ENCODE results near the gene IRGC.
A peak's percentile ranks its signal among the peaks of the same experiment; 100 is the strongest.
"Not testable (repeated sequence)": the region's sequence is repeated elsewhere in the genome, so short reads cannot be mapped to it uniquely, and the experiment has no call there.

IRGC gene

DNA sequence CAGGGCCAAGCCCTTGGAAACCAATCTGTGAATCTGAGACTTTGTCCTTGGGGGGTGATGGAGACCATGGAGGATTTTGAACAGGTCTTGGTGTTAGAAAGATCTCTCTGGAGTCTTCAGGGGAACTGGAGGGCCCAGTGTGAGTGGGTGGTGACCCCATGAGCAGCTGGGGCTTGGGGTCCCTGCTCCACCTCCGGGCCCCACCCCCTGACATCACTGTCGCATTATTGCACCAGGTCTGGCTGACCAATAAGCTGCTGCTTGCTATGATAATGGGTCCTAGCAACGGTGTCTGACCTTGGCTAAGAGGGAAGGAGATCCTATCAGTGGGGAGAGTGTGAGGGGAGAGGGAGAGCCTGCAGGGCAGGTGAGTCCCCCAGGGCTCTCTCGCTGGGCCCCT is at the start of gene IRGC:
TSS of gene IRGC (plus strand) at position 301 of the 400 bp plus-strand sequence. CDS start 2,483 bp downstream, outside the sequence.
- DNase-seq (ENCODE audit: low spot score), result no peak

- no peak for DNase-seq (ENCODE audit: low spot score)
Observed at GRCh38 chr19:43667126-43667875, 48.6 kb upstream of the IRGC start.

- DNase-seq (ENCODE audit: low spot score), result no peak
Observed at GRCh38 chr19:43667876-43668405, 47.9 kb upstream of the IRGC start.

DNA sequence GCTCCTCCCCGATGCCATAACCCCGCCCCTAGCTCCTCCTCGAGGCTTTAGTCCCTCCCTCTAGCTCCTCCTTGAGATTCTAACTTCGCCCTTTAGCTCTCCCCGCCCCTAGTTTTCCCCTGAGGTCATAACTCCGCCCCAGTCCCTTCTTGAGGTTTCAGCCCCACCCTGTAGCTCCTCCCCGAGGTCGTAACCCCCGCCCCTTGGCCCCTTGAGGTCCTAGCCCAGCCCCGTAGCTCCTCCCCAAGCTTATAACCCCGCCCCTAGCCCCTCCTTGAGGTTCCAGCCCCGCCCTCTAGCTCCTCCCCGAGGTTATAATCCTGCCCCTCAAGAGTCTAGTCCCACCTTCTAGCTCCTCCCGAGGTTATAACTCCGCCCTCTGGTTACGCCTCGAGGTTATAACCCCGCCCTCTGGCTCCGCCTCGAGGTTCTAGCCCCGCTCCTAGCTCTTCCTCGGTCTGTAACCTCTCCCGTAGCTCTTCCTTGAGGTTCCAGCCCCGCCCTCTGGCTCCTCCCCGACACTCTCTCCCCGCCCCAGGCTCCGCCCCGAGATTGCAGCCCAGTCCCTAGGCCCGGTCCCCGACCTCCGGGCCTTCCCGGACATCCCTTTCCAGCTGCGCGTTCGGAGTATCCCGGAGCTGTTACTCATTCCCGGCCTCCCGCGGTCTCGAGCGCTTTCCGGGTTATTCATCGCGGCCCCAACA is 47.3 kb upstream of the IRGC start:
- peak; percentile 91 for DNase-seq (ENCODE audit: low spot score)

DNA sequence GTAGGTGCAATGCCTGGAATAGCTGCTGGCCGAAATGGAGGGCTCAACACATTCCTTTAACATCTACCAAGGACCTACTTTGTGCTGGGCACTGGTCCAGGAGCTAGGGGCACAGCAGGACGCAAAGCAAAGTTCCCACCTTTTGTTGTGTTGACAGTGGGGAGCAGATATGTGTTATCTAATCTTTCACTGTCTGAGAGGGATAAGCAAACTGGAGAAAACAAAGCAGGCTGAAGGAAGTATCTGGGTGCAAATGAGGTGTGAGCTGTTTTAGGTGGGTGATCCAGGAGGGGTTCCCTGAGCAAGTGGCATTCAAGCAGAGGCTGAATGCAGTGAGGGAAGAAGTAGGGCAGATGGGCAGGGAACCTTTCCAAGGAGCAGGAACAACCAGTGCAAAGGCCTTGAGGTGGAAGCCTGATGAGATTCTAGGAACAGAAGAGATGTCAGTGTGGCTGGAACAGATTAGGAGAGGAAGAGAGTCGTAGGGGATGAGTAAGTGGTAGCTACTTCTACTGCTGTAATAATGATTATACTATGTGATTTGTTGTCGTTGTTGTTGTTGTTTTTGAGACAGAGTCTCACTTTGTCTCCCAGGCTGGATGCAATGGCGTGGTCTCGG is 43.7 kb upstream of the IRGC start:
- no peak for DNase-seq (ENCODE audit: low spot score)

DNA sequence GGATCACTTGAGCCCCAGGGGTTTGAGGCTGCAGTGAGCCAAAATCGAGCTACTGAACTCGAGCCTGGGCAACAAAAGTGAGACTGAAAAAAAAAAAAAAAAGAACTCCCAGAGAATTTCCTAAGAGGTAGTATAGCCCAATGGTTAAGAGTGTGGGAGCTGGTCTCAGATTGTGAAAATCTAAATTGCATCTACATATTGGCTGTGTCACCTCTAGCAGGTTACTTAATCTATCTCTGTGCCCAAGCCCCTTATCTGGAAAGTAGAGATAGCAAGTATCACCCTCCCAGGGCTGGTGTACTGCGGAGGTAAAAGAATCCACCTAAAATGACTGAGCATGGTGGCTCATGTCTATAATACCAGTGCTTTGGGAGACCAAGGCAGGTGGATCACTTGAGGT is 42.2 kb upstream of the IRGC start:
- DNase-seq (ENCODE audit: low spot score), result no peak

DNA sequence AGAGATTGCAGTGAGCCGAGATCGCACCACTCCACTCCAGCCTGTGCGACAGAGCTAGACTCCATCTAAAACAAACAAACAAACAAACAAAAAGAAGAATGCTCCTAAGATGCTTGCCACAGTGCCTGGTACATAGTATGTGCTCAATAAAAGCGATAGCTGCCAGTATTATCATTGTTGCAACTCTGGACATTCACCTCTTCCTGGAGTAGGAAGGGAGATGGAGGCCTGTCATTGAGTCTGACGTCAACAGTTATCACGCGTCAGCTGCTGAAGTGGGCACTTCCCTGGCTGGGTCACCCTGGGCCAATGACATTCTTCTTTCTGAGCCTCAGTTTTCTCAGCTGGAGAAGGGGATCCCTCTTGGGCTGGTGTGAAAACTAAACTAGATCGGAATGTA is 41.7 kb upstream of the IRGC start:
- no peak for DNase-seq (ENCODE audit: low spot score)

DNA sequence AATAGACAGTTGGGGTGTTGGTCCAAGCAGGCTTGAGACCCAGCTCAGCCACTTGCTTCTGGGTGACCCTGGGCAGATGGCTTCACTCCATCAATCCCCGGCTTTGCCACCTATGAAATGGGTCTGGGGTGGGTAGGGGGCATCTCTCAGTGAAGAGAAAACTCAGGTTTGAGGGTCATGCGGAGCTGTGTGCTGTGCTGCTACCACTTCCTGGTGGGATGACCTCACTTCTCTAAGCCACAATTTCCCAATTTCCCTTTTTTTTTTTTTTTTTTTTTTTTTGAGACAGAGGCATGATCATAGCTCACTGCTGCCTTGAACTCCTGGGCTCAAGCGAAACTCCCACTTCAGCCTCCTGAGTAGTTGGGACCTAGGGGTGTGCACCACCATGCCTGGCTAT is 41.3 kb upstream of the IRGC start:
- DNase-seq (ENCODE audit: low spot score), result no peak

DNA sequence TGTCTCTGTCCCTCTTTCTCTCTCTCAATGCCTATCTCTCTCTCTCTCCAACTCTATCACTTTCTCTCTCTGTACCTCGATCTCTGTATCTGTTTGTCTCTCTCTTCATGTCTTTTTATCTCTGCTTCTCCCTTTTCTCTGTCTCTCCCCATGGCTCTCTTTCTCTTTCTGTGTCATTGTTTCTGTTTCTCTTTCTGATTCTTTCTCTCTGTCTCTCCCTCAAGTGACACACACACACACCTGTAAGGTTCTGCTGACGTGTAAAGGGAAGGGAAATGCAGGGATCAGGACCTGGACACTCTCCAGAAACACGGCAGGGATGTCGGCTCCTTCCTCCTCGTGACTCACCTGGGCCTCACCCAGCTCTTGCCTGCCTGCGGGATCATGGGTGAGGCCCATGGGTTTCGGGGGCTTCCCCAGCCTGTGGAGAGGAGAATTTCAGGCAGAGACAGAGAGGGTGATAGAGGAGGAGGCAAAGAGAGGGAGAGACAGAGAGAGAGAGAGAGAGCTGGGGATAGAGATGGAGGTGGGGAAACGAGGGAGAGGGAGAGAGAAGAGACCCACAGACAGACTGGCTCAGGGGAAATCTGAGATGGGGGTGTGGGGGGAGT is 40.5 kb upstream of the IRGC start:
- DNase-seq (ENCODE audit: low spot score), result no peak

DNA sequence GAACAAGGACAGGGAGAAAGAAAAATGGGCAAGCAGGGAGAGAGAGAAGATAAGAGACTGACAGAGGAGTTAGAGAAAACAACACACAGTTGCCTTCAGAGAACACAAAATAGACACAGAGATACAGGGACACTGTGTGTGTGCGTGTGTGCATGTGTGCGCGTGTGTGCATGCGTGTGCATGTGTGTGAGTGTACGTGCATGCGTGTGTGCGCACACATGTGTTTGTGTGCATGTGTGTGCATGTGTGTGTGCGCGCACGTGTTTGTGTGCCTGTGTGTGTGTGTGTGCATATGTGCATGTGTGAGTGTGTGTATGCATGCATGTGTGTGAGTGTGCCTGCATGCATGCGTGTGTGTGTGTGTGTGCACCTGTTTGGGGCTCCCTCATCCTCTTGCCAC is 40.0 kb upstream of the IRGC start:
- DNase-seq (ENCODE audit: low spot score), result no peak

- DNase-seq (ENCODE audit: low spot score), result no peak
Observed at GRCh38 chr19:43678512-43679261, 37.2 kb upstream of the IRGC start.

GRCh38 chr19:43681821-43682220 is 34.1 kb upstream of the IRGC start:
- no peak for DNase-seq (ENCODE audit: low spot score)

DNA sequence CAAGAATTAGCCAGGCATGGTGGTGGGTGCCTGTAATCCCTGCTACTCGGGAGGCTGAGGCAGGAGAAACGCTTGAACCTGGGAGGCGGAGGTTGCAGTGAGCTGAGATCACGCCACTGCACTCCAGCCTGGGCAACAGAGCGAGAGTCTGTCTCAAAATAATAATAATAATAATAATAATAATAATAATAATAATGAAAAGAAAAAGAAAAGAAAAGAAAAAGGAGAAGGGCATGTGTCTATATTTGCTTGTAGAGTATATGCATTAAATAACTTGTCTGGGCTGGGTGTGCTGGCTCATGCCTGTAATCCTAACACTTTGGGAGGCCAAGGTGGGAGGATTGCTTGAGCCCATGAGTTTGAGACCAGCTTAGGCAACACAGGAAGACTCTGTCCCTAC is 33.6 kb upstream of the IRGC start:
- DNase-seq (ENCODE audit: low spot score), result not testable (repeated sequence)

DNA sequence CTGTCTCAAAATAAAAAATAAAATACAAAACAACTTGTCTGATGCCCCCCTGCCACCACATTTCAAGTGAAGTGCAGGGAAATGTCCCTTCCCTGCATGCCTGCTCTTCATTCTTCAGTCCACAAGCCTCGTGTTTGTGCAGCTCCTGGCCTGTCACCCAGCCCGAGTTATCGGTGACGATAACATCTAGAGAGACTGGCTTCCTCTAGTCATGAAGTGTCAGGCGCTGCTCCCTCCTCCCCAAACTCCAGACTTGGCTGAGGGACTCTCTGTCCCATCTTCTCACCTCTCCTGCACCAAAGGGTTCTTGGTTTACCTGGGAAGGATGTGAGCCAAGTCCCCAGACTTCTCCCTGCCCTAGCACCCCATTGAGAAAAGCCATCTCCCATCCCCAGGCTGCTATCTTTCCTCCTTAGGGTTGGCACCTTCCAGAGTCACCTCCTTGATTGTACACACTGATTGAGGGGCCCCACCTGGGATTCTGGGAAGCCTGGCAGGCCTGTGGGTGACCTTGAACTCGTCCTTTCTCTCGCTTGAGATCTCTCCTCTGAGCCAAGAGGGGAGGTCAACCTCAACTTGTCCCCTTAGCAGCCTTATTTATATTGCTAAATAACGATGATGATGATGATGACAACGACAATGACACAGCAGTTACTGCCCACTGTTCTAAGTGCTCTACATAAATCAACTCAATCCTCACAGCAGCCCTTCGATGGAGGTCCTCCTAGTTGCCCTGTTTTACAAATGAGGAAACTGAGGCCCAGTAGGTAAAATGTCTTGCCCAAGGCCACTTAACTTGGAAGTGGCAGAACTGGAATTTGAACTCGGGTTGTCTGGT is 32.8 kb upstream of the IRGC start:
- no peak for DNase-seq (ENCODE audit: low spot score)

- DNase-seq (ENCODE audit: low spot score), result no peak
Observed at GRCh38 chr19:43683905-43684304, 32.0 kb upstream of the IRGC start.

GRCh38 chr19:43684326-43684725 is 31.6 kb upstream of the IRGC start:
- no peak for DNase-seq (ENCODE audit: low spot score)

- no peak for DNase-seq (ENCODE audit: low spot score)
Observed at GRCh38 chr19:43687660-43687997, 28.2 kb upstream of the IRGC start.

DNA sequence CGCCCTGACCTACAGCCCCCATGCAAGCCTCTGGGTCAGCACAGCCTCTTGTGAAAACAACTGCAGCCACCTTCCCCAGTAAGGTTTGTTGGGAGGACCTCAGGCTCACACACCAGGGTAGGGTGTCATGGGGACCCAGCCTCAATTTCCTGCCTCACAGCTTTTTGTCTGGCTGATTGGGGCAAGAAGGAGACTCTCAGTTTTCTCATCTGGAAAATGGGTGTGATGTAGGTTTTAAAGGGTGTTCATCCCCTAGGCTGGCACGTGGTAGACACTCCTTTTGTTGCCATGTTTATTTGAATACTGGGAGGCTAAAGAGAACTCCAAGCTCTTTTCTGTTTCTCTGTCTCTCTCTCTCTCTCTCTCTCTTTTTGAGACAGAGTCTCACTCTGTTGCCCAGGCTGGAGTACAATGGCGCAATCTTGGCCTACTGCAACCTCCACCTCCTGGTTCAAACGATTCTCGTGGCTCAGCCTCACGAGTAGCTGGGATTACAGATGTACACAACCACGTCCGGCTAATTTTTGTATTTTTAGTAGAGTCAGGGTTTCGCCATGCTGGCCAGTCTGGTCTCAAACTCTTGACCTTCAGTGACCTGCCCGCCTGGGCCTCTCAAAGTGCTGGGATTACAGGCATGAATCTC is 27.7 kb upstream of the IRGC start:
- no peak for DNase-seq (ENCODE audit: low spot score)

GRCh38 chr19:43690444-43690843 is 25.4 kb upstream of the IRGC start:
- no peak for DNase-seq (ENCODE audit: low spot score)

DNA sequence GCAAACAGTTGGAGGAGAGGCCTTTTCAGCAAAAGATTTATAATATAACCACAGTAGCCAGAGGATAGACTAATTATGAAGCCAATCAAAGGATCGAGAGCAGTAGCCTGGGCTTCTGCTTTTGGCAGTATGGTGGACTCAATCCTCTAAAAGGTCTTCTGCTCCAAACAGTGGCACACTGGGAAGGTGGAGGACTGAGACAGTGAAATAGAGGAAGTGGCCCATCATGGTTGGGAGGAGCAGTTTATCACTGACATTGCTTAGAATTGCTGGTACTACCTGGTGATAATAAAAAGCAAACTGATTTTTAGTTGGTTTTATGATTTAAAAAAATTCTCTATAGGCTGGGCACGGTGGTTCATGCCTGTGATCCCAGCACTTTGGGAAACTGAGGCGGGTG is 25.0 kb upstream of the IRGC start:
- no peak for DNase-seq (ENCODE audit: low spot score)

DNA sequence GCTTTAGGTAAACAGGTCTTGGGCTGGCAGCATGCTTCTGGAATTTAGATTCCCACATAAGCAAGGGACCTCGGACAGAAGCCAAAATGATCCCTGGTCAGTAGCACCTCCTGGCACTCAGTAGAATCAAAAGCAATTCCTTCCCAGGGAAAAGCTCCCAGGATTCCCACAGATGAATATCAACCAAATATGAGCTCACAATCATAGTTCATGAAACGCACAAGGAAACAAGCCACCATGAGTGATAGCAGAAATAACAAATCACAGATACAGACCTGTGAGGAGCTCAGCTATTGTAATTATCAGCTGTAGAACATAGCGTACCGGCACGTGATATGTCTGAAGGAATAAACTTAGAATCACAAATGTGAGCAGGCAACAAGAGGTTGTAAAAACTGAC is 24.1 kb upstream of the IRGC start:
- no peak for DNase-seq (ENCODE audit: low spot score)
